Measurements from ENCODE around the gene CBY3.

DNA sequence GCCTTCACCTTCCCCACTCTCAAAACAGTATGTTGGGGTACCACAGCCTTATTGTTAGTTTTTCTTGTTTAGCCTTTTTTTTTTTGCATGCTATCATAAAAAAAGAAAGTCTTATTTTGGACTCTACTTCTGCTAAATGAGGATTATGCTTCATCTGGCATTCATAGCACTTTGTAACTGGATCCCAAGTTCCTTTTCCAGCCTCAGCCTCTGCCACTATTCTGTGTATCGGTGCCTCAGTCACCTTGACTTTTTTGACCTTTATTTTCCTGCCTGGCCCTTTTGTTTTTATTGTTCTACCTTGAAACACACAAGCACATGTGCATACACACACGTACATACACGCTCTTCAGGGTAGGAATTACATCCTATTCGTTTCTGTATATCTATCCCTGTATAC is 43.3 kb upstream of the CBY3 start:
- no peak for TF ChIP-seq POLR2A (IDR thresholded peaks at IDR 0.05; ENCODE audit: low read length)
- TF ChIP-seq GATA1 (IDR thresholded peaks at IDR 0.05; ENCODE audit: low read depth, low read length) = no peak

All from erythroblast (primary cell).